ENCODE measurements around the gene FNDC3B. TPM values are rescaled to one million over a fixed set of nuclear protein-coding genes. Genes with fewer than 3 reads are reported as not detected.

FNDC3B gene
- total RNA-seq, 1 experiment from 2014 or later, result 173 TPM

DNA sequence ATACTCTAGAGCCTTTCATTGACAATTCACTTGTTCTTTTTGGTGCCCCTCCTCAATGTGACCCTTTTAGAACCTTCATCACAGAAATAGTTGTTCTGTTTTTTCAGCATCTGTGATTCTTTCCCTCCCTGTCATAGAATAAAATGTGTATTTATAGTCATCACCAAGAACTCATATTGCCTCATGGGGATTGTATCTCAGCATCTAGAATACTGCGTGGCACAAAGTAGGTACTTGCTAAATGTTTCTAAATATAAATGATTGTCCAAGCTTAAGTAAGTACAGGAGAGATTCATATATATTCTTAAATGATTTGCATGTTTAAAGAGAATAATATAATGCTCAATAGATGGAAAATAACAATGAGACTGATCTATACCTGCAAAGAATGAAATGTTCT, 190.1 kb downstream of the FNDC3B start:
- Histone ChIP-seq H3K4me3 (ENCODE audit: low read depth in 2 of 2, low read length in 2 of 2) (no peak overlapping the region), H3K27ac (ENCODE audit: low read length) (no peak overlapping the region), H3K36me3 (ENCODE audit: control insufficient read depth, insufficient read depth, low read length) (no peaks in the 10 kb centered on the region; the same call in 1 of the 2 replicates), H3K27me3 (ENCODE audit: control insufficient read depth, insufficient read depth, low read length) (no peaks in the 10 kb centered on the region), H3K4me1 (ENCODE audit: control insufficient read depth, insufficient read depth, low read length) (peaks cover 19% of the 10 kb centered on the region), H3K9me3 (ENCODE audit: control insufficient read depth, insufficient read depth, low read depth, low read length) (no peaks in the 10 kb centered on the region)
- CTCF ChIA-PET, result no interaction called here
- no TSS peak for BruUV-seq (replicated peaks)
- TF ChIP-seq REST (IDR thresholded peaks at IDR 0.05; ENCODE audit: insufficient read depth in 1 of 2, low read depth in 2 of 2, low read length in 1 of 2), result no peak
- TF ChIP-seq POLR2AphosphoS5 (IDR thresholded peaks at IDR 0.05; ENCODE audit: low read depth, low read length), result no peak
- TF ChIP-seq, protein P1, sequence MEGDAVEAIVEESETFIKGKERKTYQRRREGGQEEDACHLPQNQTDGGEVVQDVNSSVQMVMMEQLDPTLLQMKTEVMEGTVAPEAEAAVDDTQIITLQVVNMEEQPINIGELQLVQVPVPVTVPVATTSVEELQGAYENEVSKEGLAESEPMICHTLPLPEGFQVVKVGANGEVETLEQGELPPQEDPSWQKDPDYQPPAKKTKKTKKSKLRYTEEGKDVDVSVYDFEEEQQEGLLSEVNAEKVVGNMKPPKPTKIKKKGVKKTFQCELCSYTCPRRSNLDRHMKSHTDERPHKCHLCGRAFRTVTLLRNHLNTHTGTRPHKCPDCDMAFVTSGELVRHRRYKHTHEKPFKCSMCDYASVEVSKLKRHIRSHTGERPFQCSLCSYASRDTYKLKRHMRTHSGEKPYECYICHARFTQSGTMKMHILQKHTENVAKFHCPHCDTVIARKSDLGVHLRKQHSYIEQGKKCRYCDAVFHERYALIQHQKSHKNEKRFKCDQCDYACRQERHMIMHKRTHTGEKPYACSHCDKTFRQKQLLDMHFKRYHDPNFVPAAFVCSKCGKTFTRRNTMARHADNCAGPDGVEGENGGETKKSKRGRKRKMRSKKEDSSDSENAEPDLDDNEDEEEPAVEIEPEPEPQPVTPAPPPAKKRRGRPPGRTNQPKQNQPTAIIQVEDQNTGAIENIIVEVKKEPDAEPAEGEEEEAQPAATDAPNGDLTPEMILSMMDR (IDR thresholded peaks at IDR 0.05), result no peak
- TF ChIP-seq TCF7L2 (IDR thresholded peaks at IDR 0.05; ENCODE audit: low read depth, low read length), result no peak
- no peak for TF ChIP-seq SIN3A (IDR thresholded peaks at IDR 0.05; ENCODE audit: borderline replicate concordance, insufficient read depth, low read depth, low read length)
- intact Hi-C loops (cut with micrococcal nuclease; ENCODE audit: unreplicated experiment) (no loop called here), in situ Hi-C loops (cut with HindIII; ENCODE audit: low pct_unique_long_range_greater_than_20kb, low sequenced_read_pairs) (no loop called here)
- POLR2A ChIA-PET, result no interaction called here
- ATAC-seq (no peak), DNase-seq (ENCODE audit: low read depth, low spot score) (no peak)

- H3K9me3 ChIP-seq (ENCODE audit: control insufficient read depth, insufficient read depth, low read depth, low read length), result no peaks in the 10 kb centered on the region
- DNase-seq (ENCODE audit: low read depth, low spot score) (no peak), ATAC-seq (no peak)
- BruUV-seq (replicated peaks), result no TSS peak
- H3K4me1 ChIP-seq (ENCODE audit: control insufficient read depth, insufficient read depth, low read length), result peaks cover 9% of the 10 kb centered on the region; the same call in 1 of the 2 replicates
- POLR2A ChIA-PET, result no interaction called here
- CTCF ChIA-PET, result no interaction called here
- no peaks in the 10 kb centered on the region; the same call in 1 of the 2 replicates for H3K36me3 ChIP-seq (ENCODE audit: control insufficient read depth, insufficient read depth, low read length)
- in situ Hi-C loops (cut with HindIII; ENCODE audit: low pct_unique_long_range_greater_than_20kb, low sequenced_read_pairs) (no loop called here), intact Hi-C loops (cut with micrococcal nuclease; ENCODE audit: unreplicated experiment) (no loop called here)
- H3K4me3 ChIP-seq (ENCODE audit: low read depth in 2 of 2, low read length in 2 of 2), result no peak overlapping the region
- TF ChIP-seq SIN3A (IDR thresholded peaks at IDR 0.05; ENCODE audit: borderline replicate concordance, insufficient read depth, low read depth, low read length), result no peak
- no peak for TF ChIP-seq TCF7L2 (IDR thresholded peaks at IDR 0.05; ENCODE audit: low read depth, low read length)
- TF ChIP-seq REST (IDR thresholded peaks at IDR 0.05; ENCODE audit: insufficient read depth in 1 of 2, low read depth in 2 of 2, low read length in 1 of 2), result no peak
- TF ChIP-seq, protein P1 (IDR thresholded peaks at IDR 0.05), result no peak
- TF ChIP-seq POLR2AphosphoS5 (IDR thresholded peaks at IDR 0.05; ENCODE audit: low read depth, low read length), result no peak
- no peak overlapping the region for H3K27ac ChIP-seq (ENCODE audit: low read length)
- no peaks in the 10 kb centered on the region for H3K27me3 ChIP-seq (ENCODE audit: control insufficient read depth, insufficient read depth, low read length)
Measured at GRCh38 chr3:172231318-172231901, 192.0 kb downstream of the FNDC3B start.
